ENCODE data around the gene PWWP2A.

GRCh38 chr5:160071916-160072315 is 47.3 kb downstream of the PWWP2A start:
- TF ChIP-seq, protein P1, sequence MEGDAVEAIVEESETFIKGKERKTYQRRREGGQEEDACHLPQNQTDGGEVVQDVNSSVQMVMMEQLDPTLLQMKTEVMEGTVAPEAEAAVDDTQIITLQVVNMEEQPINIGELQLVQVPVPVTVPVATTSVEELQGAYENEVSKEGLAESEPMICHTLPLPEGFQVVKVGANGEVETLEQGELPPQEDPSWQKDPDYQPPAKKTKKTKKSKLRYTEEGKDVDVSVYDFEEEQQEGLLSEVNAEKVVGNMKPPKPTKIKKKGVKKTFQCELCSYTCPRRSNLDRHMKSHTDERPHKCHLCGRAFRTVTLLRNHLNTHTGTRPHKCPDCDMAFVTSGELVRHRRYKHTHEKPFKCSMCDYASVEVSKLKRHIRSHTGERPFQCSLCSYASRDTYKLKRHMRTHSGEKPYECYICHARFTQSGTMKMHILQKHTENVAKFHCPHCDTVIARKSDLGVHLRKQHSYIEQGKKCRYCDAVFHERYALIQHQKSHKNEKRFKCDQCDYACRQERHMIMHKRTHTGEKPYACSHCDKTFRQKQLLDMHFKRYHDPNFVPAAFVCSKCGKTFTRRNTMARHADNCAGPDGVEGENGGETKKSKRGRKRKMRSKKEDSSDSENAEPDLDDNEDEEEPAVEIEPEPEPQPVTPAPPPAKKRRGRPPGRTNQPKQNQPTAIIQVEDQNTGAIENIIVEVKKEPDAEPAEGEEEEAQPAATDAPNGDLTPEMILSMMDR (IDR thresholded peaks at IDR 0.05): no peak
- TF ChIP-seq POLR2A (IDR thresholded peaks at IDR 0.05): no peak
- TF ChIP-seq POLR2AphosphoS5 (IDR thresholded peaks at IDR 0.05): no peak
